Measurements from ENCODE around the gene ADAMTSL4. TPM values are rescaled to one million over a fixed set of nuclear protein-coding genes. Genes with fewer than 3 reads are reported as not detected.

The ADAMTSL4 gene
- total RNA-seq, 1 donor from 2014 or later = 1.6 TPM

DNA sequence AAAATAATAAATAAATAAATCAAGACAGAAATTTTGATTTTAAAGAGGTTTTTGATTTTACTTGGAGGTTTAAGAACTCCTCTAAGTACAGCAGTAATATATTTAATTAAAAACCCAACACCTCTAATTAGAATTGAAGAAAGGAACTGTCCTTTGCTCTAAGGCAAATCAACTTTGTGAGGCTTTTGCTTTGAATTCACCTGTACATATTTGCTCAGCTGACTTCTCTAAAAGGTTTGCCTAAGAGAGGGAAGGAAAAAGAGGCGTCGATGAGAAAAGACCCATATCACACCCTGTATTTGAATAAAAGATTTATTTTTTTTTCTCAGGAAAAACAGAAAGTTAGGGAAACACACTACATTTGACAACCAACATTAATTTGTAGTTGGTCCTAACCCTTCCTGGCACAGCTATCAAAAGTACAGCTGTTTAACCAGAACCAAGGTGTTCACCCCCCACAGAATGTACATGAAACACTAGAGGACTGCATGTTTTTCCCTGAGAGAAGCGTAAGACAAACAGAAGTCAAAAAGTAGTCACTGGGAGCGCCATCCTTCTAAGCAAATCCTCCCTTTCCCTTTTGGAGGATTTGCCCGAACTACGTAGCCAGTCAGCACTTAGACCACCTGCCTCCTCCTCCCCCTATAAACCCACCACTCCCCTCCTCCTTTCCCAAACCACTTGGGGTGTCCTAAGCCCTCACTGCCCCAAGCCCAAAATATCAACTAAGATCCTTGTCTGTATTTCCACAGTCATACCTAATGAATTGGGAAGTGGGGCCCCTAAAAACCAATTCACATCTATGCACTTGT, 25.3 kb downstream of the ADAMTSL4 start:
- H3K27me3 ChIP-seq (ENCODE audit: control insufficient read depth, insufficient read depth, low read length) = no peaks in the 10 kb centered on the region
- DNase-seq (ENCODE audit: low read depth) (no peak), FAIRE-seq (no peak)
- peaks cover 21% of the 10 kb centered on the region for H3K36me3 ChIP-seq (ENCODE audit: control insufficient read depth, insufficient read depth, low read length)
- TF ChIP-seq, protein P1, sequence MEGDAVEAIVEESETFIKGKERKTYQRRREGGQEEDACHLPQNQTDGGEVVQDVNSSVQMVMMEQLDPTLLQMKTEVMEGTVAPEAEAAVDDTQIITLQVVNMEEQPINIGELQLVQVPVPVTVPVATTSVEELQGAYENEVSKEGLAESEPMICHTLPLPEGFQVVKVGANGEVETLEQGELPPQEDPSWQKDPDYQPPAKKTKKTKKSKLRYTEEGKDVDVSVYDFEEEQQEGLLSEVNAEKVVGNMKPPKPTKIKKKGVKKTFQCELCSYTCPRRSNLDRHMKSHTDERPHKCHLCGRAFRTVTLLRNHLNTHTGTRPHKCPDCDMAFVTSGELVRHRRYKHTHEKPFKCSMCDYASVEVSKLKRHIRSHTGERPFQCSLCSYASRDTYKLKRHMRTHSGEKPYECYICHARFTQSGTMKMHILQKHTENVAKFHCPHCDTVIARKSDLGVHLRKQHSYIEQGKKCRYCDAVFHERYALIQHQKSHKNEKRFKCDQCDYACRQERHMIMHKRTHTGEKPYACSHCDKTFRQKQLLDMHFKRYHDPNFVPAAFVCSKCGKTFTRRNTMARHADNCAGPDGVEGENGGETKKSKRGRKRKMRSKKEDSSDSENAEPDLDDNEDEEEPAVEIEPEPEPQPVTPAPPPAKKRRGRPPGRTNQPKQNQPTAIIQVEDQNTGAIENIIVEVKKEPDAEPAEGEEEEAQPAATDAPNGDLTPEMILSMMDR (IDR thresholded peaks at IDR 0.05; ENCODE audit: insufficient read depth, low read length, severe bottlenecking) = no peak
- no peak overlapping the region for H3K4me3 ChIP-seq (ENCODE audit: low read depth, low read length)

- no peaks in the 10 kb centered on the region for H3K27me3 ChIP-seq (ENCODE audit: control insufficient read depth, insufficient read depth, low read length)
Observed at GRCh38 chr1:150575072-150575489, 25.9 kb downstream of the ADAMTSL4 start.

GRCh38 chr1:150575518-150576366, 26.5 kb downstream of the ADAMTSL4 start:
- TF ChIP-seq, protein P1 (IDR thresholded peaks at IDR 0.05; ENCODE audit: insufficient read depth, low read length, severe bottlenecking) = no peak
- Histone ChIP-seq H3K27me3 (ENCODE audit: control insufficient read depth, insufficient read depth, low read length) (no peaks in the 10 kb centered on the region), H3K4me3 (ENCODE audit: low read depth, low read length) (peak overlapping the region; percentile 99), H3K36me3 (ENCODE audit: control insufficient read depth, insufficient read depth, low read length) (peaks cover 21% of the 10 kb centered on the region)
- peak; percentile 15 for DNase-seq (ENCODE audit: low read depth)
- no peak for FAIRE-seq

More at GRCh38 chr1:150575072-150575489, 25.9 kb downstream of the ADAMTSL4 start:
- peaks cover 21% of the 10 kb centered on the region for H3K36me3 ChIP-seq (ENCODE audit: control insufficient read depth, insufficient read depth, low read length)
- FAIRE-seq (no peak), DNase-seq (ENCODE audit: low read depth) (peak; percentile 7)
- TF ChIP-seq, protein P1 (IDR thresholded peaks at IDR 0.05; ENCODE audit: insufficient read depth, low read length, severe bottlenecking) = no peak
- no peak overlapping the region for H3K4me3 ChIP-seq (ENCODE audit: low read depth, low read length)

DNA sequence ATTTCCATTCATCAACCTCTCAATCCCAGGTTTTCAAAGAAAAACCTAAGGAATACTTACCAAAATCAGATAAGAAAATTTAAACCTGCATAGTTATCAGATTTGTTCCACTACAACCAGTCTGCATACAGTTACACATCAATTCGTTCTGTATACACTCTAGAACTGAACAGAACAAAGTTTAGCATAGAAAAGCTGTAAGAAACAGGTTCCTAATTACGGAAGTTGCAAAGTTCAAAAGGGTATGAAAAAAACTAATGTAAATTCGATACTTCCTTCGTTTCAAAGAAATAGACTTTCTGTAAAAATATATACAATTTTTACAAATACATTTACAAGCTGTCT, 27.1 kb downstream of the ADAMTSL4 start:
- Histone ChIP-seq H3K4me3 (ENCODE audit: low read depth, low read length) (peak overlapping the region; percentile 99), H3K27me3 (ENCODE audit: control insufficient read depth, insufficient read depth, low read length) (no peaks in the 10 kb centered on the region)
- FAIRE-seq = no peak

DNA sequence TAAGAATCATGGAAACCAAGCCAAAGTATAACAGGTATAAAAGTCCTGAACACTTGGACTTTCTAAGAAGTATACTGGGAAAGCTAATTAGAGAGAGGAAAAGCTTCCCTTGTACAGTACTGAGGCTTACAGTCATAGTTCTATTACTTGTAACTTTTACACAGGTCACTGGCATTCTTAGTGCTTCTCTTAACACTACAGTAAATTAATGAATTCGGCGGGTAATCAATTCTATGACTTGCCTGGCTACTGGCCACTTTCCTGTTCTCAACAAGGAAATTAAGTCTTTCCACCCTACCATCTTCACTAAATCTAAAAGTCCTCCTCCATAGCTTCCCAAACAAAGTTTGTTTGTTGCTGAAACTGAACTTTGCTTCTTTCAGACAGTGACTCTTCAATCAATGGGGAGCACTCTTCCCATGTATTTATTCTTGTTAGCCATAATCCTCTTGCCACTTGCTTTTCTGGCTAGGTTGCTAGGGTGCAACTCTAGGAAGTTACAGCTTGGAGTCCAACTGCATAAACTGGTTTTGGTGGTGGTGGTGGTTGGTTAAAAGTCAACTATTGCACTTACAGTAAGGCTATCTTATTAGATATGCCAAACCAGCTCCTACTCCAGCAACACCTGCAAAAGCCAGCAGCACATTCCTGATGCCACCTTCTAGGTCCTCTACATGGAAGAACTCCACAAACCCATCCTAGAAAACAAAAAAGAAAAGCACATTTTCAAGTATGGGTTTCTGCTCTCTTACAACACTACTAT, 27.8 kb downstream of the ADAMTSL4 start:
- Histone ChIP-seq H3K36me3 (ENCODE audit: control insufficient read depth, insufficient read depth, low read length) (peaks cover 21% of the 10 kb centered on the region), H3K4me3 (ENCODE audit: low read depth, low read length) (peak overlapping the region; percentile 99), H3K27me3 (ENCODE audit: control insufficient read depth, insufficient read depth, low read length) (no peaks in the 10 kb centered on the region)
- FAIRE-seq (no peak), DNase-seq (ENCODE audit: low read depth) (peak; percentile 24)
- TF ChIP-seq, protein P1 (IDR thresholded peaks at IDR 0.05; ENCODE audit: insufficient read depth, low read length, severe bottlenecking) = no peak

More for the DNA sequence above, 27.1 kb downstream of the ADAMTSL4 start:
- TF ChIP-seq, protein P1 (IDR thresholded peaks at IDR 0.05; ENCODE audit: insufficient read depth, low read length, severe bottlenecking) = no peak
- DNase-seq (ENCODE audit: low read depth) = no peak
- peaks cover 21% of the 10 kb centered on the region for H3K36me3 ChIP-seq (ENCODE audit: control insufficient read depth, insufficient read depth, low read length)
